Naive thymus-derived CD4-positive, alpha-beta T cell (primary cell): Measurements from ENCODE around the gene CEPT1. TPM values are rescaled to one million over a fixed set of nuclear protein-coding genes. Genes with fewer than 3 reads are reported as not detected.

Source experiments
- ATAC-seq: fragments of 150-1000 bp; cut with Tn5 transposase; 2 replicates; pipeline ENCODE4 v1.10.0; 2021; ENCODE audit warnings: mild to moderate bottlenecking, moderate library complexity
- CTCF ChIA-PET: fragments of 350-600 bp; sonication (Branson Sonifier 250); formaldehyde crosslinking; loops from one replicate; lab custom pipeline; 2021; ENCODE audit warnings: antibody characterized with exemption; lab: Charles Lee
- POLR2A ChIA-PET: fragments of 350-600 bp; sonication (Branson Sonifier 250); formaldehyde crosslinking; loops from one replicate; lab custom pipeline; 2021; ENCODE audit warnings: antibody characterized with exemption, inconsistent platforms; lab: Charles Lee
- DNase-seq, 9 donors: peaks; one replicate each; pipeline versions ENCODE4 v3.0.0 to v3.0.0-alpha.2; 2020 to 2022; ENCODE audit warnings: mixed read lengths in 1 of 9
- H3K27ac ChIP-seq: one replicate; pipeline ENCODE4 v1.7.0; 2013; ENCODE audit warnings: mild to moderate bottlenecking, low read depth, low read length, moderate library complexity
- H3K27me3 ChIP-seq, 2 donors: one replicate each; pipeline ENCODE4 v1.7.0; 2013; ENCODE audit warnings: low read length in 2 of 2, mild to moderate bottlenecking in 2 of 2, moderate library complexity in 2 of 2; ENCODE audit not compliant: control insufficient read depth in 2 of 2, insufficient read depth in 2 of 2
- H3K36me3 ChIP-seq, 3 experiments: 1 replicate in 2 of 3; 2 replicates in 1 of 3; pipeline ENCODE4 v1.7.0; 2013; ENCODE audit warnings: low read length in 3 of 3, mild to moderate bottlenecking in 3 of 3, moderate library complexity in 1 of 3; ENCODE audit not compliant: insufficient read depth in 3 of 3, control insufficient read depth in 2 of 3
- H3K4me1 ChIP-seq, 2 donors: one replicate each; pipeline ENCODE4 v1.7.0; 2013; ENCODE audit warnings: low read length in 2 of 2, mild to moderate bottlenecking in 2 of 2, moderate library complexity in 1 of 2; ENCODE audit not compliant: control insufficient read depth in 2 of 2, insufficient read depth in 2 of 2
- H3K4me3 ChIP-seq: 2 replicates; pipeline ENCODE4 v1.7.0; 2013; ENCODE audit warnings: mild to moderate bottlenecking, low read length
- H3K9me3 ChIP-seq, 3 experiments: 1 replicate in 2 of 3; 2 replicates in 1 of 3; pipeline ENCODE4 v1.7.0; 2013; ENCODE audit warnings: low read length in 3 of 3; ENCODE audit not compliant: control insufficient read depth in 2 of 3
- H3K27ac Mint-ChIP-seq, 9 donors: one replicate each; pipeline ENCODE4 v1.8.0; 2020 to 2022; ENCODE audit warnings: mixed read lengths in 9 of 9, mild to moderate bottlenecking in 8 of 9, moderate library complexity in 5 of 9, inconsistent platforms in 2 of 9
- H3K27me3 Mint-ChIP-seq, 5 donors: one replicate each; pipeline ENCODE4 v1.8.0; 2021 to 2022; ENCODE audit warnings: mixed read lengths in 5 of 5, mild to moderate bottlenecking in 1 of 5
- H3K36me3 Mint-ChIP-seq, 5 donors: one replicate each; pipeline ENCODE4 v1.8.0; 2020 to 2022; ENCODE audit warnings: mixed read lengths in 5 of 5, mild to moderate bottlenecking in 3 of 5, inconsistent platforms in 1 of 5
- H3K4me1 Mint-ChIP-seq, 7 donors: one replicate each; pipeline ENCODE4 v1.8.0; 2020 to 2022; ENCODE audit warnings: mixed read lengths in 7 of 7, mild to moderate bottlenecking in 3 of 7, inconsistent platforms in 1 of 7
- H3K4me3 Mint-ChIP-seq, 10 donors: one replicate each; pipeline ENCODE4 v1.8.0; 2020 to 2022; ENCODE audit warnings: mild to moderate bottlenecking in 10 of 10, mixed read lengths in 10 of 10, moderate library complexity in 6 of 10, inconsistent platforms in 2 of 10
- H3K9me3 Mint-ChIP-seq, 11 donors: one replicate each; pipeline ENCODE4 v1.8.0; 2020 to 2022; ENCODE audit warnings: mixed read lengths in 11 of 11, mild to moderate bottlenecking in 4 of 11, inconsistent platforms in 1 of 11, moderate library complexity in 1 of 11
- intact Hi-C, 2 donors: fragments of 100-400 bp; cut with micrococcal nuclease; formaldehyde crosslinking; loops; one replicate each; pipeline ENCODE4 v1.15.1; 2023
- polyA plus RNA-seq, 2 donors: library from polyadenylated mRNA; unstranded; fragments of 300-500 nt; fragmentation: Illumina TruSeq; gene quantifications; one replicate each; pipeline ENCODE4 v1.2.3, GENCODE V29; 2021
- total RNA-seq, 6 experiments: library from RNA in 5 of 6; stranded (reverse) in 5 of 6; gene quantifications; 1 replicate in 5 of 6; 2 replicates in 1 of 6; pipeline ENCODE4 v1.2.3 and lab custom pipeline; 2021 to 2026

Gene CEPT1
- total and polyA plus RNA-seq, 7 experiments from 2014 or later = 23.0 to 57.5 (median 39.7) TPM

DNA sequence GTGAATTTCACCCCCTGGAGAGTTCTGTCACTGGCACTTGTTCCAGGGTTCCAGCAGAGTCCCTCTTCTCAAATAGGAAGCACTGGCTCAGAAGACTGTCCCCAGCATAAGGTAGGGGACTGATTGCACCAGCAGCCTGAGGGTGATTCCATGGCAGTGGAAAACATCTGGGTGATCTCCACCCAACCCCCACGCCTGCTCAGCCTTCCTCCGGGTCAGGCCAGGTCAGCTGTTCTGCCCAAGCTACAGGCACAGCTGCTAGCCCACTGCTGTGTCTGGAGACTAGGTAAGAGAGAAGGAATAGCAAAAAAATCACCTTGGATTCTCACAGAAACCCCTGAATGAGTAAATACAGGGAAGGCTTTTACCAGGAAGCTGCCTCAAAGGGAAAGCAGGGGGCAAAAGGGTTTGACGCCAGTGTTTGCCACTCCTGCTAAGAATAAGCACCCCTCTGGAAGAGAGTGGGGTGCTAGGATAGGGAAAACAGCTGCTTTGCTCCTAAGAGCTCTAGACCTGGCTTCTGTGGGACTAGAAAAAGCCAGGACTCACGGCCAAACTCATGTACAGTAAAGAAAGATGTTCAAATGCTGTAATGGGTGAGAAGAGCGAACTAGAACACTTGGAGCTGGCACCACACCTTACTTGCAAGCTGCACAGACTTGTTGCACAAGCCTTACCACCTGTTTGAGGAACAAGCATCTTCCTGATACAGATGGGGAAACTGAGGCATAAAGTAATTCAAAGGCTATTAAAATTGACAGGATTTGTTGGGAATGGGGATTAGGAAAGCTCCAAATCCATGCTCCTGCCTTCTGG, 61.5 kb downstream of the CEPT1 start:
- H3K9me3 ChIP-seq = no peaks in the 10 kb centered on the region
- H3K36me3 ChIP-seq = peaks cover 16 to 40% (median 17%) of the 10 kb centered on the region in 3 experiments
- no peaks in the 10 kb centered on the region for H3K27me3 Mint-ChIP-seq
- peaks cover 0 to 4% (median 0%) of the 10 kb centered on the region in 11 donors for H3K9me3 Mint-ChIP-seq
- POLR2A ChIA-PET = interaction anchor here (1.0 to 26.6 kb wide), 6 partner anchors 13 to 132 kb away, joined by 3 to 1128 read pairs (median 6); partner anchors contain the start of gene CHI3L2
- H3K4me1 Mint-ChIP-seq = peaks cover 31 to 67% (median 54%) of the 10 kb centered on the region in 7 donors
- DNase-seq (no peak), ATAC-seq (no peak)
- no peaks in the 10 kb centered on the region for H3K27me3 ChIP-seq
- H3K36me3 Mint-ChIP-seq = peaks cover 14 to 45% (median 34%) of the 10 kb centered on the region in 5 donors
- intact Hi-C loops = loop anchor here (2.0 to 10.0 kb wide), 10 partner anchors 146 to 864 kb away; partner anchors contain the start of genes ATP5PB (in 1 of the 2), CD53 (in 1 of the 2), DDX20 (in 1 of the 2) and INKA2 (in 1 of the 2)
- H3K4me1 ChIP-seq = peaks cover 36 to 42% of the 10 kb centered on the region in 2 donors
- H3K27ac Mint-ChIP-seq = peak overlapping the region; percentile 92 to 99 (median 96)
- H3K27ac ChIP-seq = peak overlapping the region; percentile 90
- CTCF ChIA-PET = interaction anchor here (0.8 to 15.0 kb wide), 6 partner anchors 10 to 240 kb away, joined by 3 to 341 read pairs (median 4); partner anchors contain the start of gene CHI3L2
- H3K4me3 Mint-ChIP-seq = peak overlapping the region; percentile 90 to 100 (median 99)
- H3K4me3 ChIP-seq = peak overlapping the region; percentile 84

DNA sequence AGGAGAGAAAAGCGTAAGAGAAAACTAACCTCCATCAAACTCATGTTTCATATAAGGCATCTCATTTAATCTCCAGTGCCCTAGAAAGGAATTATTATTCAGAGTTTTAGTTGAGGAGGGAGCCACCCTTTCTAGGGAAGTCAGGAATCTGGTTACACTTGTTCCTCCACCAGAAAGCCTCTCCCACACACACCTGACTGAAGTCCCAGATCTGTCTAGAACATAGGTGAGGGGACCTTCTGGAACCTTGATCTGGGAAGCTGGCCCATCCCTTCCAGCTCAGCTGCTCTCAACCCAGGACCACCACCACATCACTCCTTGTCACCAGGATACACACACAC, 62.3 kb downstream of the CEPT1 start:
- Histone ChIP-seq H3K4me3 (peak overlapping the region; percentile 84), H3K4me1 (peaks cover 32 to 33% of the 10 kb centered on the region in 2 donors), H3K36me3 (peaks cover 8 to 32% (median 10%) of the 10 kb centered on the region in 3 experiments), H3K9me3 (no peaks in the 10 kb centered on the region), H3K27me3 (no peaks in the 10 kb centered on the region), H3K27ac (peak overlapping the region; percentile 90)
- Mint-ChIP-seq H3K4me1 (peaks cover 23 to 66% (median 53%) of the 10 kb centered on the region in 7 donors), H3K9me3 (peaks cover 0 to 4% (median 0%) of the 10 kb centered on the region in 11 donors), H3K36me3 (peaks cover 8 to 37% (median 26%) of the 10 kb centered on the region in 5 donors), H3K4me3 (peak overlapping the region; percentile 90 to 100 (median 99)), H3K27me3 (no peaks in the 10 kb centered on the region), H3K27ac (peak overlapping the region; percentile 91 to 99 (median 96))
- DNase-seq = no peak
- POLR2A ChIA-PET = interaction anchor here (1.3 to 26.6 kb wide), 4 partner anchors 14 to 131 kb away, joined by 6 to 1128 read pairs (median 128); partner anchors contain the start of gene CHI3L2
- no peak for ATAC-seq
- CTCF ChIA-PET = interaction anchor here (0.6 to 15.0 kb wide), 7 partner anchors 9 to 239 kb away, joined by 3 to 341 read pairs (median 3); partner anchors contain the start of gene CHI3L2
- intact Hi-C loops = loop anchor here (2.0 to 10.0 kb wide), 10 partner anchors 145 to 865 kb away; partner anchors contain the start of genes ATP5PB (in 1 of the 2), CD53 (in 1 of the 2), DDX20 (in 1 of the 2) and INKA2 (in 1 of the 2)

DNA sequence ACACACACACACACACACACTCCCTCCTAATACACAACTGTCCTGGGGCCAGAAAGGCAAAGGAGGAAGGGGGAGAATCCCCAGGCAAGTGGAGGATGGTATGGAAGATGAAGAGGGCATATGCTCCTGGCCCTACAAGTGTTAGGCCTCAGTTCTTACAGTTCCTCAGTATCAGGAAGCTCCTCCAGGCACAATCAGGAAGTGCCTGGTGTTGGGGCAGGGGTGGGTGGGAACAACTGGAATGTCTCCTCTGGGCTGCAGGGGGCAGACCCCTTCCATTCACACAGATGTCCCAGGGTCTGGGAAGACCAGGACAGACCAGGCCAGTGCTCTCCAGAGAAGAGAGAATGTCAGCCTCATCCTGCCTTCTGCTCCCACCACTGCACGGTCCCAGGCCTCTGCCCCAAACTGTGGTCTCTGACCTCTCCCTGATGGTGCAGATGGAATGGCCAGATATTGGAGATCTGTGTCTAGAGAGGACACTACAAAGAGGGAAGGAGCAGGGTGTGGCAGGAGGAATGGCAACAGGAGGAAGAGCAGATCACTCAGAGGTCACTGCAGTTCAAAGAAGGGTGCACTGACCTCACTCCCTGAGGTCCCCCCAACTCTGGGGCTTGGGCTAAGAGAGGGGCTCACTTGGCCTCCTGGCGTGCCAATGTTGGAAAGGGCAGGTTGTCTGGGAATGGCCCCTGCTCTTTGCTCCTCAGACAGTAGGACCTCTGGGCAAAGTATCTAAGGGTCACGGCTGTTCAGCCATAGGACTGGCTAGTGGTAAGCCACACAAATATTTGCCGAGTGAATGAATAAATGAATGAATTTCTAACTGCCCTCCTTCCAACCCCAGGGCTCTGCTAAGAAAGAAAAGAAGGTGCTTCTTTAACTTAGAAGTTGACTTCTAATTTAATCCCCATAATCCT, 62.9 kb downstream of the CEPT1 start:
- Mint-ChIP-seq H3K4me3 (peak overlapping the region; percentile 90 to 100 (median 99)), H3K27me3 (no peaks in the 10 kb centered on the region), H3K4me1 (peaks cover 25 to 68% (median 56%) of the 10 kb centered on the region in 7 donors), H3K9me3 (peaks cover 0 to 4% (median 0%) of the 10 kb centered on the region in 11 donors), H3K27ac (peak overlapping the region; percentile 91 to 99 (median 96)), H3K36me3 (peaks cover 5 to 30% (median 19%) of the 10 kb centered on the region in 5 donors)
- ChIA-PET POLR2A (interaction anchor here (1.0 to 26.6 kb wide), 5 partner anchors 15 to 131 kb away, joined by 3 to 1128 read pairs (median 6); partner anchors contain the start of genes CEPT1, CHI3L2 and DRAM2), CTCF (interaction anchor here (0.6 to 15.0 kb wide), 4 partner anchors 8 to 54 kb away, joined by 3 to 341 read pairs (median 4); partner anchors contain the start of gene CHI3L2)
- Histone ChIP-seq H3K27ac (peak overlapping the region; percentile 90), H3K36me3 (peaks cover 3 to 25% (median 7%) of the 10 kb centered on the region in 3 experiments), H3K27me3 (no peaks in the 10 kb centered on the region), H3K4me3 (peak overlapping the region; percentile 84), H3K4me1 (peaks cover 30 to 32% of the 10 kb centered on the region in 2 donors), H3K9me3 (no peaks in the 10 kb centered on the region)
- no peak for ATAC-seq
- no peak for DNase-seq
- intact Hi-C loops = loop anchor here (2.0 to 10.0 kb wide), 10 partner anchors 144 to 866 kb away; partner anchors contain the start of genes ATP5PB (in 1 of the 2), CD53 (in 1 of the 2), DDX20 (in 1 of the 2) and INKA2 (in 1 of the 2)

DNA sequence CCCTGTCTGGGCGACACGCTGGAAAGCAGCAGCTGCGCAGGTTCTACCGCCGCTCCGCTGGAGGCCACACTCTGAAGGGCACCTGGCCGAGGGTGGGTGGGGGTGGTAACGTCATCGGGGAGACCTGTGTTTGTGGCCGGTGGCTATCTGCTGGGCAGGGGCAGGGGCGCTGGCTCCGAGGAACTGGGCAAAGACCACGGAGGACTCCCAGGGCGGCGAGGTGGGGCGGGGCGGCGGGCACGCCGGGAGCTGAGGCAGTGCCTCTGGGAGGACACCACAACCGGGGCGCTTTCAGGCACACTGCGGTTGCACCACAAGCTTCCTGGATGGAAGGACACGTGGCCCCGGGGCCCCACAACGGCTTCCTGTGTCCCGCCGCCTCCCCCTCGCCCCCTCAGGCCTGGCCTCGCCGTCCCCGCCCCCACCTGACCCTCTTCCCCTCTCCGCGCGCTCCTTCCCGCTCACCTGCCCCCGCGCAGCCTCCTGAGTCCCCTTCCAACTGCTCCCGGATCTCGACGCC, 63.7 kb downstream of the CEPT1 start:
- Mint-ChIP-seq H3K27me3 (no peaks in the 10 kb centered on the region), H3K9me3 (peaks cover 0 to 4% (median 0%) of the 10 kb centered on the region in 11 donors), H3K4me3 (peak overlapping the region; percentile 90 to 100 (median 99)), H3K27ac (peak overlapping the region; percentile 80 to 99 (median 96)), H3K4me1 (peaks cover 32 to 76% (median 61%) of the 10 kb centered on the region in 7 donors), H3K36me3 (peaks cover under 1 to 24% (median 12%) of the 10 kb centered on the region in 5 donors)
- CTCF ChIA-PET = interaction anchor here (15.0 kb wide), 1 partner anchor 17 kb away, joined by 341 read pairs; the partner anchor contains the start of gene CHI3L2
- DNase-seq (peak; percentile 51 to 86 (median 82)), ATAC-seq (peak; percentile 71)
- no peaks in the 10 kb centered on the region for H3K27me3 ChIP-seq
- peak overlapping the region; percentile 84 for H3K4me3 ChIP-seq
- intact Hi-C loops = loop anchor here (1.0 to 10.0 kb wide), 12 partner anchors 13 to 866 kb away; partner anchors contain the start of genes ATP5PB (in 1 of the 2), CD53 (in 1 of the 2), DDX20 (in 1 of the 2) and INKA2 (in 1 of the 2)
- POLR2A ChIA-PET = interaction anchor here (0.7 to 26.6 kb wide), 5 partner anchors 15 to 130 kb away, joined by 3 to 1128 read pairs (median 5); partner anchors contain the start of genes CEPT1, CHI3L2 and DRAM2
- H3K36me3 ChIP-seq = peaks cover 0 to 18% (median 7%) of the 10 kb centered on the region in 3 experiments
- peaks cover 30 to 32% of the 10 kb centered on the region in 2 donors for H3K4me1 ChIP-seq
- H3K9me3 ChIP-seq = no peaks in the 10 kb centered on the region
- peak overlapping the region; percentile 90 for H3K27ac ChIP-seq
